Stimulated activated CD4-positive, alpha-beta T cell treated with anti-CD3 and anti-CD28 coated beads, Interleukin-15, amount 100 ng/mL, for 48 hours (primary cell): ENCODE results near the gene TUG1.

Experiments used
- DNase-seq, 2 donors: peaks; one replicate each; pipeline ENCODE4 v3.0.0-alpha.2; 2020; ENCODE audit warnings: low read depth in 2 of 2

Gene TUG1

DNA sequence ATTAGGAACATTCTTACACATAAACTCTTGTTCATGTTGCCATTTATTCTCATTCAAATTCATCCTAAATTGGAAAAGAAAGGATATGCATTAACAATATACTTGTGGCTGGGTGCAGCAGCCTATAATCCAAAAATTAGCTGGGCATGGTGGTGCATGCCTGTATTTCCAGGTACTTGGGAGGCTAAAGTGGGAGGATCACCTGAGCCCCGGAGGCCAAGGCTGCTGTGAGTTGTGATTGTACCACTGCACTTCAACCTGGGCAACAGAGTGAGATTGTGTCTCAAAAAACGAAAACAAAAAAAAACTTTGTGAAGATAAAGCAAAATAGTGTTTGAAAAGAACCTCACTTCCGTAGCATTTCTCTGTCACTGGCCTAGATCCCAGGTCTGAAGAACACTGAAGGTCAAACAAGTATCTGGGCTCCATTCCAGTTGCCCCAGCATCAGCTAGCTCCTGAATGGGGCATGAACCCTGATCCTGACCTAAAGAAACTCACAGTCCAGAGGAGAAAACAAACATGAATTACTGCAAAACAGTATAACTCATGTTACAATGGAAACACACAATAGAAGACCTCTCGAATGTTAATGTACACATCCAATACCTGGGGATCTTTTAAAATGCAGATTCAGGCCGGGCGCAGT lies 32.2 kb downstream of the TUG1 start:
- DNase-seq: no peak

GRCh38 chr22:31005535-31005934 lies 36.5 kb downstream of the TUG1 start:
- no peak for DNase-seq

- DNase-seq: no peak
These were observed 50.3 kb downstream of the TUG1 start for GRCh38 chr22:31019191-31019930.

DNA sequence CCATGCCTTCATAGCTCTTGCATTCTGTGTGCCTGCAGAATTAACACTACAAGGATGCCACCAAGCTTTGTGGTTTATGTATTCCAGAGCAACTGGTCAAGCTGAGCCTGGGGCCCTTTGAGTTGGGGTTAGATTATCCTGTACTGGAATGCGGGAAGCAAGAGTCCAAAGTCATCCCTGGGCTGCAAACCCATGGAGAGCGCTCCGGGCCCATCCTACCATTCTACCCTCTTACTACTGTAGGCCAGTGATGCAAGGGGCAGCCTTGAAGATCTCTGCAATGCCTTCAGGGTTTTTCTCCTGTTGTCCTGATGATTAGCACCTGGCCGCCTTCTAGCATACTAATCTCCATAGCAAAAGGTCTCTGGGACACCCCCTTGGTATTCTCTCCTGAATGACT lies 51.3 kb downstream of the TUG1 start:
- DNase-seq: no peak

GRCh38 chr22:31022516-31022915 lies 53.5 kb downstream of the TUG1 start:
- no peak for DNase-seq
